Measurements from ENCODE around the gene PTGS1. TPM values are rescaled to one million over a fixed set of nuclear protein-coding genes. Genes with fewer than 3 reads are reported as not detected.

PTGS1 gene
- total and polyA plus RNA-seq, 2 of the 13 experiments (the other 11 are each of a cell fraction or from before 2014, with no cell fraction given) = 0.07 to 0.08 TPM

DNA sequence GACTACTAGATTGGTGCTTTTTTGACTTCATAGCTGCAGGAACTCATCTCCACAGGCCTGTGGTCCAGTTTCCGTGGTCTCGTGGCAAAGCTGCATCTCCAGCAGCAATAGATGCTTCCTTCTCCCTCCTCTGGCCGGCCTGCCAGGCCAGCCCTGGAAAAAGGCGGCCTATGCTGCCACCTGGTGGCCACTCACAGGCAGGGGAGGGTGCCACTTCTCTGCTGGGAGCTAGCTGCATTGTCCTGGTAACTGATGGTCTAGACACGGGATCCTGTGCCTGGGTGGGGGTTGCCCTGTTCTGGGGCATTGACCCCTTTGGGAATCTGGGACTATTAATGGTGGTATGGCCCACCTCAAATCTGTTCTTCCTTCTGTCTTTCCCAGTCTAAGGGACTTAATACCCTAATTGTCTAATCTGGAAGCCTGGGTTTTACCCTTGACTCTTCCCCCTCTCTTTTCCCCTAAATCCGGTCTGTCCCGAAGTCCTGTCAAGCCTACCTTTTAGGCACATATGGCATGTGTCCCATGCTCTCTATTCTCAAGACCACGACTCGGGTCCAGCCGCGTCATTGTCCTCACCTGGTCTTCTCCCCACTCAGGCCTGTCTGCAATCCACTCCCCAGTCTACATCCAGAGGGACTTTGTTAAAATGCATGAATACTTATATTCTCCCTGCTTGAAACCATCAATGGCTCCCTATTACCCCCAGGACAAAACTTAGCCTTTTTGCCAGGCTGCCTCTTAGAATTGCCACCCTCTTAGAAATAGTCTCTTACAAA lies 20.1 kb upstream of the PTGS1 start (continued):
- TF ChIP-seq KLF16 (CRISPR knock-in tag; IDR thresholded peaks at IDR 0.05) (peak in 1 of 2 experiments; percentile 47; a peak in 1 of 4 replicates), SRSF4 (IDR thresholded peaks at IDR 0.05; ENCODE audit: low read depth, low read length, poor library complexity, severe bottlenecking) (no peak), HDAC6 (IDR thresholded peaks at IDR 0.05; ENCODE audit: low read depth, low read length) (no peak), ZNF180 (CRISPR knock-in tag; IDR thresholded peaks at IDR 0.05; ENCODE audit: borderline replicate concordance, low read depth) (no peak), NFYB (CRISPR knock-in tag; IDR thresholded peaks at IDR 0.05) (no peak), MED13 (CRISPR knock-in tag; IDR thresholded peaks at IDR 0.05) (no peak), JDP2 (CRISPR knock-in tag; IDR thresholded peaks at IDR 0.05; ENCODE audit: borderline replicate concordance) (no peak), EZH2 (conservative IDR thresholded peaks at IDR 0.05; ENCODE audit: low read depth, low read length) (no peak), GTF3A (CRISPR knock-in tag; conservative IDR thresholded peaks at IDR 0.05) (0 out of 2 replicates have a peak, but pooled peaks have one; percentile 48), ZNF703 (CRISPR knock-in tag; IDR thresholded peaks at IDR 0.05; ENCODE audit: borderline replicate concordance) (no peak), ZNF687 (CRISPR knock-in tag; IDR thresholded peaks at IDR 0.05) (peak; percentile 34), FOSL2 (CRISPR knock-in tag; IDR thresholded peaks at IDR 0.05) (peak; percentile 43; the same call in 1 of the 2 replicates), ZFX (CRISPR knock-in tag; IDR thresholded peaks at IDR 0.05; ENCODE audit: low read depth) (0 out of 2 replicates have a peak, but pooled peaks have one; percentile 29), ZNF768 (CRISPR knock-in tag; IDR thresholded peaks at IDR 0.05) (no peak; the same call in 1 of the 2 replicates), AKAP8 (CRISPR knock-in tag; IDR thresholded peaks at IDR 0.05) (no peak), ATF1 (CRISPR knock-in tag; IDR thresholded peaks at IDR 0.05) (no peak), SMC3 (IDR thresholded peaks at IDR 0.05; ENCODE audit: low read length) (peak; percentile 87), ERF (CRISPR knock-in tag; IDR thresholded peaks at IDR 0.05) (peak; percentile 40; the same call in 1 of the 2 replicates), SKIL (CRISPR knock-in tag; IDR thresholded peaks at IDR 0.05; ENCODE audit: borderline replicate concordance) (no peak), ARNT2 (CRISPR knock-in tag; IDR thresholded peaks at IDR 0.05; ENCODE audit: low read depth) (no peak), XRCC5 (optimal IDR thresholded peaks at IDR 0.05; ENCODE audit: low read length) (peak; percentile 62), TOPORS (CRISPR knock-in tag; IDR thresholded peaks at IDR 0.05) (no peak), ZNF816 (CRISPR knock-in tag; IDR thresholded peaks at IDR 0.05; ENCODE audit: borderline replicate concordance) (no peak), ELF3 (CRISPR knock-in tag; IDR thresholded peaks at IDR 0.05) (0 out of 2 replicates have a peak, but pooled peaks have one; percentile 44), HNRNPH1 (optimal IDR thresholded peaks at IDR 0.05; ENCODE audit: low read depth, low read length) (no peak)

Data from HepG2 (cell line).